HepG2 (cell line): ENCODE data around the gene ZNF764. TPM values are rescaled to one million over a fixed set of nuclear protein-coding genes. Genes with fewer than 3 reads are reported as not detected.

Experiments used
- FOXK1 ChIP-seq: sonication (generic); formaldehyde crosslinking; IDR thresholded peaks from 2 replicates; pipeline ENCODE4 v1.4.0; 2020; ENCODE audit warnings: low read depth, missing genetic modification reagents, borderline replicate concordance
- HMG20A ChIP-seq: IDR thresholded peaks from 2 replicates; pipeline ENCODE4 v1.6.1; 2016; ENCODE audit warnings: borderline replicate concordance
- HMGA1 ChIP-seq: sonication (generic); formaldehyde crosslinking; conservative IDR thresholded peaks from 2 replicates; pipeline ENCODE4 v1.4.0; 2020; ENCODE audit warnings: missing genetic modification reagents
- KDM3A ChIP-seq: IDR thresholded peaks from 2 replicates; pipeline ENCODE4 v1.6.1; 2018; ENCODE audit warnings: low read depth, missing compliant biosample characterization
- PITX1 ChIP-seq: sonication (generic); formaldehyde crosslinking; IDR thresholded peaks from 2 replicates; pipeline ENCODE4 v1.5.1; 2020; ENCODE audit warnings: mild to moderate bottlenecking, missing genetic modification reagents
- ZBTB42 ChIP-seq: sonication (generic); formaldehyde crosslinking; IDR thresholded peaks from 2 replicates; pipeline ENCODE4 v1.5.0; 2020; ENCODE audit warnings: mild to moderate bottlenecking, missing genetic modification reagents
- ZNF34 ChIP-seq: sonication (generic); formaldehyde crosslinking; IDR thresholded peaks from 2 replicates; pipeline ENCODE4 v1.4.0; 2020; ENCODE audit warnings: mild to moderate bottlenecking, missing genetic modification reagents, borderline replicate concordance
- ZNF496 ChIP-seq: sonication (generic); formaldehyde crosslinking; IDR thresholded peaks from 2 replicates; pipeline ENCODE4 v1.8.1; 2023; ENCODE audit warnings: mild to moderate bottlenecking, moderate library complexity, missing genetic modification reagents; ENCODE audit not compliant: insufficient replicate concordance
- ZNF83 ChIP-seq: sonication (generic); formaldehyde crosslinking; IDR thresholded peaks from 2 replicates; pipeline ENCODE4 v1.4.0; 2020; ENCODE audit warnings: missing genetic modification reagents, mild to moderate bottlenecking, borderline replicate concordance
- ZSCAN25 ChIP-seq: sonication (generic); formaldehyde crosslinking; IDR thresholded peaks from 2 replicates; pipeline ENCODE4 v1.8.0; 2022; ENCODE audit warnings: mild to moderate bottlenecking, missing genetic modification reagents
- polyA plus RNA-seq, 8 experiments: library from polyadenylated mRNA; depleted of rRNA in 3 of 8; stranded (reverse) in 7 of 8; unstranded in 1 of 8; fragments of >200 nt; fragmentation: Illumina TruSeq in 4 of 8; extraction: Trizol in 4 of 8; gene quantifications; 2 replicates each; pipeline versions ENCODE4 v1.2.1 to v1.2.3, GENCODE V29; 2011 to 2016; ENCODE audit warnings: low read depth in 4 of 8, missing spikeins in 1 of 8, mixed read lengths in 1 of 8; ENCODE audit not compliant: insufficient read depth in 1 of 8
- total RNA-seq, 5 experiments: library from RNA; depleted of rRNA; stranded (reverse); fragments of >200 nt; fragmentation: Illumina TruSeq; extraction: Trizol; gene quantifications; 2 replicates each; pipeline ENCODE4 v1.2.3, GENCODE V29; 2016; ENCODE audit warnings: low read depth in 1 of 5
- TF ChIP-seq, protein P1 (sequence below): sonication (generic); formaldehyde crosslinking; IDR thresholded peaks from one replicate; pipeline ENCODE4 v1.5.1; 2020; ENCODE audit warnings: mild to moderate bottlenecking, missing genetic modification reagents; ENCODE audit errors: not compliant biosample characterization
- TF ChIP-seq, protein P2 (sequence below): fragments of 450-650 bp; IDR thresholded peaks from 2 replicates; pipeline ENCODE4 v1.6.1; 2017; ENCODE audit warnings: mild to moderate bottlenecking
- TF ChIP-seq, protein P3 (sequence below): sonication (generic); formaldehyde crosslinking; IDR thresholded peaks from 2 replicates; pipeline ENCODE4 v1.4.0; 2020; ENCODE audit warnings: missing genetic modification reagents
- TF ChIP-seq, protein P4 (sequence below): sonication (generic); formaldehyde crosslinking; IDR thresholded peaks from 2 replicates; pipeline ENCODE4; 2020; ENCODE audit warnings: missing genetic modification reagents, mild to moderate bottlenecking, borderline replicate concordance

The ZNF764 gene
- total and polyA plus RNA-seq, 2 of the 13 experiments (the other 11 are each of a cell fraction or from before 2014, with no cell fraction given) = 4.1 to 9.1 TPM

DNA sequence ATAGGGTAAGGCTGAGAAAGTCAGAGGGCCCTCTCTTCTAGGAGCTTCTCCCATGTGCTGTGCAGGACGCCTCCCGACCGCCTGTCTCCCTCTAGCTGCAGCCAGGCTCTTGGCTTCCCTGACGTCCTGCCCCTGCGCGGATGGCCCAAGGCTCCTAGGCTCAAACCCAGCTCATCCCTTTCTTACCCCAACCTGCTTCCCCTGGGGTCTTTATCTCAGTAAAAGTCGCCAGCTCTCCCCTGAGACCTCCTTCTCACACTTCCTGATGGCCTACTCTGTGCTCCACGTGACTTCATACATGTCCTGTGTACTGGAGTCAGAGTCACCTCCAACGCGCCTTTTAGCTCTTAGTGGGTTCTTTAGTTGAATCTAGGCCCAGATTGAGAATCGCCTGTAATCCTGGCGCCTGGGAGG lies 22.4 kb downstream of the ZNF764 start (continued):
- TF ChIP-seq, protein P1, sequence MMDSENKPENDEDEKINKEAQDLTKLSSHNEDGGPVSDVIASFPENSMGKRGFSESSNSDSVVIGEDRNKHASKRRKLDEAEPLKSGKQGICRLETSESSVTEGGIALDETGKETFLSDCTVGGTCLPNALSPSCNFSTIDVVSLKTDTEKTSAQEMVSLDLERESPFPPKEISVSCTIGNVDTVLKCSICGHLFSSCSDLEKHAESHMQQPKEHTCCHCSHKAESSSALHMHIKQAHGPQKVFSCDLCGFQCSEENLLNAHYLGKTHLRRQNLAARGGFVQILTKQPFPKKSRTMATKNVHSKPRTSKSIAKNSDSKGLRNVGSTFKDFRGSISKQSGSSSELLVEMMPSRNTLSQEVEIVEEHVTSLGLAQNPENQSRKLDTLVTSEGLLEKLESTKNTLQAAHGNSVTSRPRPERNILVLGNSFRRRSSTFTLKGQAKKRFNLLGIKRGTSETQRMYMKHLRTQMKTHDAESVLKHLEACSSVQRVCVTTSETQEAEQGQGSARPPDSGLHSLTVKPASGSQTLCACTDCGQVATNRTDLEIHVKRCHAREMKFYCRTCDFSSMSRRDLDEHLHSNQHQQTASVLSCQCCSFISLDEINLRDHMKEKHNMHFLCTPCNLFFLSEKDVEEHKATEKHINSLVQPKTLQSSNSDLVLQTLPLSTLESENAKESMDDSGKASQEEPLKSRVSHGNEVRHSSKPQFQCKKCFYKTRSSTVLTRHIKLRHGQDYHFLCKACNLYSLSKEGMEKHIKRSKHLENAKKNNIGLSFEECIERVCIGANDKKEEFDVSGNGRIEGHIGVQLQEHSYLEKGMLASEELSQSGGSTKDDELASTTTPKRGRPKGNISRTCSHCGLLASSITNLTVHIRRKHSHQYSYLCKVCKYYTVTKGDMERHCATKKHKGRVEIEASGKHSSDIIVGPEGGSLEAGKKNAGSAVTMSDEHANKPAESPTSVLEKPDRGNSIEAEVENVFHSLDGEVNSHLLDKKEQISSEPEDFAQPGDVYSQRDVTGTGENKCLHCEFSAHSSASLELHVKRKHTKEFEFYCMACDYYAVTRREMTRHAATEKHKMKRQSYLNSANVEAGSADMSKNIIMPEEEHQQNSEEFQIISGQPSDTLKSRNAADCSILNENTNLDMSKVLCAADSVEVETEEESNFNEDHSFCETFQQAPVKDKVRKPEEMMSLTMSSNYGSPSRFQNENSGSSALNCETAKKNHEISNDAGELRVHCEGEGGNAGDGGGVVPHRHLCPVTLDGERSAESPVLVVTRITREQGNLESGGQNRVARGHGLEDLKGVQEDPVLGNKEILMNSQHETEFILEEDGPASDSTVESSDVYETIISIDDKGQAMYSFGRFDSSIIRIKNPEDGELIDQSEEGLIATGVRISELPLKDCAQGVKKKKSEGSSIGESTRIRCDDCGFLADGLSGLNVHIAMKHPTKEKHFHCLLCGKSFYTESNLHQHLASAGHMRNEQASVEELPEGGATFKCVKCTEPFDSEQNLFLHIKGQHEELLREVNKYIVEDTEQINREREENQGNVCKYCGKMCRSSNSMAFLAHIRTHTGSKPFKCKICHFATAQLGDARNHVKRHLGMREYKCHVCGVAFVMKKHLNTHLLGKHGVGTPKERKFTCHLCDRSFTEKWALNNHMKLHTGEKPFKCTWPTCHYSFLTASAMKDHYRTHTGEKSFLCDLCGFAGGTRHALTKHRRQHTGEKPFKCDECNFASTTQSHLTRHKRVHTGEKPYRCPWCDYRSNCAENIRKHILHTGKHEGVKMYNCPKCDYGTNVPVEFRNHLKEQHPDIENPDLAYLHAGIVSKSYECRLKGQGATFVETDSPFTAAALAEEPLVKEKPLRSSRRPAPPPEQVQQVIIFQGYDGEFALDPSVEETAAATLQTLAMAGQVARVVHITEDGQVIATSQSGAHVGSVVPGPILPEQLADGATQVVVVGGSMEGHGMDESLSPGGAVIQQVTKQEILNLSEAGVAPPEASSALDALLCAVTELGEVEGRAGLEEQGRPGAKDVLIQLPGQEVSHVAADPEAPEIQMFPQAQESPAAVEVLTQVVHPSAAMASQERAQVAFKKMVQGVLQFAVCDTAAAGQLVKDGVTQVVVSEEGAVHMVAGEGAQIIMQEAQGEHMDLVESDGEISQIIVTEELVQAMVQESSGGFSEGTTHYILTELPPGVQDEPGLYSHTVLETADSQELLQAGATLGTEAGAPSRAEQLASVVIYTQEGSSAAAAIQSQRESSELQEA = no peak
- no peak for TF ChIP-seq ZNF34
- TF ChIP-seq ZNF83 (CRISPR knock-in tag) = no peak
- no peak for TF ChIP-seq FOXK1 (CRISPR knock-in tag)
- no peak for TF ChIP-seq ZBTB42 (CRISPR knock-in tag)
- no peak for TF ChIP-seq KDM3A (CRISPR knock-in tag)
- peak; percentile 68 for TF ChIP-seq PITX1 (CRISPR knock-in tag)
- TF ChIP-seq ZSCAN25 = no peak
- no peak for TF ChIP-seq HMGA1
- TF ChIP-seq, protein P2, sequence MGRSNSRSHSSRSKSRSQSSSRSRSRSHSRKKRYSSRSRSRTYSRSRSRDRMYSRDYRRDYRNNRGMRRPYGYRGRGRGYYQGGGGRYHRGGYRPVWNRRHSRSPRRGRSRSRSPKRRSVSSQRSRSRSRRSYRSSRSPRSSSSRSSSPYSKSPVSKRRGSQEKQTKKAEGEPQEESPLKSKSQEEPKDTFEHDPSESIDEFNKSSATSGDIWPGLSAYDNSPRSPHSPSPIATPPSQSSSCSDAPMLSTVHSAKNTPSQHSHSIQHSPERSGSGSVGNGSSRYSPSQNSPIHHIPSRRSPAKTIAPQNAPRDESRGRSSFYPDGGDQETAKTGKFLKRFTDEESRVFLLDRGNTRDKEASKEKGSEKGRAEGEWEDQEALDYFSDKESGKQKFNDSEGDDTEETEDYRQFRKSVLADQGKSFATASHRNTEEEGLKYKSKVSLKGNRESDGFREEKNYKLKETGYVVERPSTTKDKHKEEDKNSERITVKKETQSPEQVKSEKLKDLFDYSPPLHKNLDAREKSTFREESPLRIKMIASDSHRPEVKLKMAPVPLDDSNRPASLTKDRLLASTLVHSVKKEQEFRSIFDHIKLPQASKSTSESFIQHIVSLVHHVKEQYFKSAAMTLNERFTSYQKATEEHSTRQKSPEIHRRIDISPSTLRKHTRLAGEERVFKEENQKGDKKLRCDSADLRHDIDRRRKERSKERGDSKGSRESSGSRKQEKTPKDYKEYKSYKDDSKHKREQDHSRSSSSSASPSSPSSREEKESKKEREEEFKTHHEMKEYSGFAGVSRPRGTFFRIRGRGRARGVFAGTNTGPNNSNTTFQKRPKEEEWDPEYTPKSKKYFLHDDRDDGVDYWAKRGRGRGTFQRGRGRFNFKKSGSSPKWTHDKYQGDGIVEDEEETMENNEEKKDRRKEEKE = no peak
- no peak for TF ChIP-seq HMG20A
- TF ChIP-seq, protein P3, sequence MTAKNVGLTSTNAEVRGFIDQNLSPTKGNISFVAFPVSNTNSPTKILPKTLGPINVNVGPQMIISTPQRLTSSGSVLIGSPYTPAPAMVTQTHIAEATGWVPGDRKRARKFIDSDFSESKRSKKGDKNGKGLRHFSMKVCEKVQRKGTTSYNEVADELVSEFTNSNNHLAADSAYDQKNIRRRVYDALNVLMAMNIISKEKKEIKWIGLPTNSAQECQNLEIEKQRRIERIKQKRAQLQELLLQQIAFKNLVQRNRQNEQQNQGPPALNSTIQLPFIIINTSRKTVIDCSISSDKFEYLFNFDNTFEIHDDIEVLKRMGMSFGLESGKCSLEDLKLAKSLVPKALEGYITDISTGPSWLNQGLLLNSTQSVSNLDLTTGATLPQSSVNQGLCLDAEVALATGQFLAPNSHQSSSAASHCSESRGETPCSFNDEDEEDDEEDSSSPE = peak; percentile 86
- no peak for TF ChIP-seq ZNF496 (CRISPR knock-in tag)
- TF ChIP-seq, protein P4, sequence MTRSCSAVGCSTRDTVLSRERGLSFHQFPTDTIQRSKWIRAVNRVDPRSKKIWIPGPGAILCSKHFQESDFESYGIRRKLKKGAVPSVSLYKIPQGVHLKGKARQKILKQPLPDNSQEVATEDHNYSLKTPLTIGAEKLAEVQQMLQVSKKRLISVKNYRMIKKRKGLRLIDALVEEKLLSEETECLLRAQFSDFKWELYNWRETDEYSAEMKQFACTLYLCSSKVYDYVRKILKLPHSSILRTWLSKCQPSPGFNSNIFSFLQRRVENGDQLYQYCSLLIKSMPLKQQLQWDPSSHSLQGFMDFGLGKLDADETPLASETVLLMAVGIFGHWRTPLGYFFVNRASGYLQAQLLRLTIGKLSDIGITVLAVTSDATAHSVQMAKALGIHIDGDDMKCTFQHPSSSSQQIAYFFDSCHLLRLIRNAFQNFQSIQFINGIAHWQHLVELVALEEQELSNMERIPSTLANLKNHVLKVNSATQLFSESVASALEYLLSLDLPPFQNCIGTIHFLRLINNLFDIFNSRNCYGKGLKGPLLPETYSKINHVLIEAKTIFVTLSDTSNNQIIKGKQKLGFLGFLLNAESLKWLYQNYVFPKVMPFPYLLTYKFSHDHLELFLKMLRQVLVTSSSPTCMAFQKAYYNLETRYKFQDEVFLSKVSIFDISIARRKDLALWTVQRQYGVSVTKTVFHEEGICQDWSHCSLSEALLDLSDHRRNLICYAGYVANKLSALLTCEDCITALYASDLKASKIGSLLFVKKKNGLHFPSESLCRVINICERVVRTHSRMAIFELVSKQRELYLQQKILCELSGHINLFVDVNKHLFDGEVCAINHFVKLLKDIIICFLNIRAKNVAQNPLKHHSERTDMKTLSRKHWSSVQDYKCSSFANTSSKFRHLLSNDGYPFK (CRISPR knock-in tag) = no peak; the same call in 1 of the 2 replicates
